ENCODE data around the gene PLAGL2.

GRCh38 chr20:32153771-32154170 lies 53.8 kb downstream of the PLAGL2 start:
- TF ChIP-seq CTCF (conservative IDR thresholded peaks at IDR 0.05; ENCODE audit: low read depth in 2 of 2) (no peak), JUNB (IDR thresholded peaks at IDR 0.05; ENCODE audit: unreplicated experiment) (no peak), EZH2phosphoT487 (IDR thresholded peaks at IDR 0.05; ENCODE audit: unreplicated experiment) (no peak)

All from GM23338 (cell line).